Stimulated activated CD4-positive, alpha-beta T cell treated with anti-CD3 and anti-CD28 coated beads, TNF-alpha, amount 100 ng/mL, for 4 hours (primary cell): ENCODE measurements around the gene RTRAF.

ENCODE experiments used
- DNase-seq, 3 experiments: peaks; one replicate each; pipeline ENCODE4 v3.0.0-alpha.2; 2020; ENCODE audit warnings: low read depth in 3 of 3

The RTRAF gene

GRCh38 chr14:51993285-51993920 is 4.1 kb downstream of the RTRAF start:
- no peak for DNase-seq

GRCh38 chr14:51996148-51996746 is 6.9 kb downstream of the RTRAF start:
- no peak for DNase-seq

- DNase-seq, result no peak
These were observed 9.0 kb downstream of the RTRAF start for GRCh38 chr14:51998348-51998747.

- DNase-seq, result no peak
These were observed 9.7 kb downstream of the RTRAF start for GRCh38 chr14:51999084-51999483.

- no peak for DNase-seq
These were observed 10.8 kb downstream of the RTRAF start for GRCh38 chr14:52000019-52000582.

GRCh38 chr14:52000696-52001095 is 11.3 kb downstream of the RTRAF start:
- DNase-seq, result no peak

- no peak for DNase-seq
These were observed 13.2 kb downstream of the RTRAF start for GRCh38 chr14:52002542-52002941.

- DNase-seq, result no peak
These were observed 14.0 kb downstream of the RTRAF start for GRCh38 chr14:52003324-52003723.

- DNase-seq, result no peak
These were observed 16.3 kb downstream of the RTRAF start for GRCh38 chr14:52005625-52006024.

- no peak for DNase-seq
These were observed 17.0 kb downstream of the RTRAF start for GRCh38 chr14:52006361-52006760.

- DNase-seq, result no peak
These were observed 17.9 kb downstream of the RTRAF start for GRCh38 chr14:52007211-52007610.

- DNase-seq, result no peak
These were observed 18.3 kb downstream of the RTRAF start for GRCh38 chr14:52007637-52008036.

GRCh38 chr14:52008136-52008535 is 18.8 kb downstream of the RTRAF start:
- no peak for DNase-seq

GRCh38 chr14:52010173-52010693 is 20.9 kb downstream of the RTRAF start:
- DNase-seq, result no peak

GRCh38 chr14:52011523-52011922 is 22.2 kb downstream of the RTRAF start:
- no peak for DNase-seq

- no peak for DNase-seq
These were observed 23.3 kb downstream of the RTRAF start for GRCh38 chr14:52012635-52013034.

- DNase-seq, result no peak
These were observed 24.7 kb downstream of the RTRAF start for GRCh38 chr14:52013984-52014600.

- DNase-seq, result no peak
These were observed 25.4 kb downstream of the RTRAF start for GRCh38 chr14:52014601-52015267.

GRCh38 chr14:52015411-52016030 is 26.2 kb downstream of the RTRAF start:
- DNase-seq, result no peak

GRCh38 chr14:52018252-52018651 is 28.9 kb downstream of the RTRAF start:
- DNase-seq, result no peak

GRCh38 chr14:52018970-52019369 is 29.6 kb downstream of the RTRAF start:
- no peak for DNase-seq
